Measurements from ENCODE around the gene NLRC5.
"Not testable (repeated sequence)": the region's sequence is repeated elsewhere in the genome, so short reads cannot be mapped to it uniquely, and the experiment has no call there.

NLRC5 gene

DNA sequence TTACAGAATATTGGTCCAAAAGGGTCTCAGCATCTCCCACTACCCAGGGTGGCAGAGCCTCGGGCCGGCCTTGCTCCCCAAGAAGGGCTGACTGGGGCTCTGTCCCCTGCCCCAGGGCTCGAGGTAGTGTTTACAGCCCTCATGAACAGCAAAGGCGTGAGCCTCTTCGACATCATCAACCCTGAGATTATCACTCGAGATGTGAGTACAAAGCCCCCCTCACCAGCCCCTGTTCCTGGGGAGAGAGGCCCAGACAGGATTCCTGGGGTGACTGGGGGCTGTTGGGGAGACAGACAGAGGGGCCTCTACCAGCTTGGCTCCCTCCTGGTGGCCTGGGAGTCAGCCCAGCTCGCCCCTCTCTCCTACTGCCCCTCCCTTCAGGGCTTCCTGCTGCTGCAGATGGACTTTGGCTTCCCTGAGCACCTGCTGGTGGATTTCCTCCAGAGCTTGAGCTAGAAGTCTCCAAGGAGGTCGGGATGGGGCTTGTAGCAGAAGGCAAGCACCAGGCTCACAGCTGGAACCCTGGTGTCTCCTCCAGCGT is 6.1 kb upstream of the NLRC5 start:
- TF ChIP-seq, protein P1, sequence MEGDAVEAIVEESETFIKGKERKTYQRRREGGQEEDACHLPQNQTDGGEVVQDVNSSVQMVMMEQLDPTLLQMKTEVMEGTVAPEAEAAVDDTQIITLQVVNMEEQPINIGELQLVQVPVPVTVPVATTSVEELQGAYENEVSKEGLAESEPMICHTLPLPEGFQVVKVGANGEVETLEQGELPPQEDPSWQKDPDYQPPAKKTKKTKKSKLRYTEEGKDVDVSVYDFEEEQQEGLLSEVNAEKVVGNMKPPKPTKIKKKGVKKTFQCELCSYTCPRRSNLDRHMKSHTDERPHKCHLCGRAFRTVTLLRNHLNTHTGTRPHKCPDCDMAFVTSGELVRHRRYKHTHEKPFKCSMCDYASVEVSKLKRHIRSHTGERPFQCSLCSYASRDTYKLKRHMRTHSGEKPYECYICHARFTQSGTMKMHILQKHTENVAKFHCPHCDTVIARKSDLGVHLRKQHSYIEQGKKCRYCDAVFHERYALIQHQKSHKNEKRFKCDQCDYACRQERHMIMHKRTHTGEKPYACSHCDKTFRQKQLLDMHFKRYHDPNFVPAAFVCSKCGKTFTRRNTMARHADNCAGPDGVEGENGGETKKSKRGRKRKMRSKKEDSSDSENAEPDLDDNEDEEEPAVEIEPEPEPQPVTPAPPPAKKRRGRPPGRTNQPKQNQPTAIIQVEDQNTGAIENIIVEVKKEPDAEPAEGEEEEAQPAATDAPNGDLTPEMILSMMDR (IDR thresholded peaks at IDR 0.05; ENCODE audit: insufficient read depth, low read depth, low read length, missing control alignments): no peak
- no peak for DNase-seq (ENCODE audit: low read depth)

DNA sequence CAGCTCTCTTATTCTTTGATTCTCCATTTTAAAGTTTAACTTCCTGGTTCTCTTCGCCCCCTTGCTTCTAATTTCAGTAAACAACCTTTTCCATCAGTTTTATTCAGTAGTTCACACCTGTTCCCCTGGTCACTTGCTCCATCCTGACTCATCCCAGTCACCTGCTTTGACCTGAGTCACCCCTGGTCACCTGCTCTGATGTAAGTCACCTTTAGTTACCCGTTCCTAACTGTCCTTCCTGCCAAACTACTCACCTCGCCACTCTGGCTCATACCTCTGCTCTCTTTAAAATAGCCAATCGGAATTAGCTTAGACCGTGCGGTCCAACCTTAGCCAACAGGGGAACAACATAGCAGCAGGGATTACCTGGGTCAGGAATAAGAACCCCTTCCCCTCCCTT is 4.7 kb upstream of the NLRC5 start:
- no peak overlapping the region for H3K4me3 ChIP-seq (ENCODE audit: low read depth, low read length)
- TF ChIP-seq, protein P1 (IDR thresholded peaks at IDR 0.05; ENCODE audit: insufficient read depth, low read depth, low read length, missing control alignments): no peak
- no peak for DNase-seq (ENCODE audit: low read depth)

More for the DNA sequence above, 6.1 kb upstream of the NLRC5 start:
- H3K4me3 ChIP-seq (ENCODE audit: low read depth, low read length): no peak overlapping the region

DNA sequence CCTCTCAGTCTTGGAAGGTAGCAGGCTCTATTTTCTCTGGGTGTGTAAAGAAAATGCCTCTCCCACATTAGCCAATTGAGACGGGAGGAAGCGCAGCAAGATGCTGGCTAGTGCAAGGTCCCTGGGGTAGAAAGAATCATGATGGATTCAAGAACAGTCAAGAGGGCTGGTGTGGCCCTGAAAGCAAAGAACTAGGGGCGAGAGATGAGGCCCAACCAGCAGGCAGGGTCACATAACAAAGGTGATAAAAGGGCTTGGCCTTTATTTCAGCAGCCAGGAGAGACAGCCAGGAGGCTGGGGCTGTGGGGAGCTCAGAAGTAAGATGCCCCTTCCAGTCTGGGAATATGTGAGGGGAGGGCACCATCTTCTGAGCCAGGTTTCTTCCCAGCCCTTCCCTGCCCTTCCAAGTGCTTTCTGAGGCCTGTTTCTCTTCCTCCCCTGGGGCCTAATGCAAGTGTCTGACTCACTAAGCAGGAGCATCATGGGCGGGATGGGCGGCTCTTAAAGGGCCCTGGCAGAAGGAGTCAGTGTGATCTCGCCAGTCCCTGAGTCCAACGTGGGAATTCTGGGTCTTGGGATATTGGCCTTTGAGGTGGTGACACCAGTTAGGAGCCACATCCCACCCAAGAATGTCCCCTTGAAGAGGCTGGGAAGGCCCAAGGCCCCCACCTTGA is 3.9 kb upstream of the NLRC5 start:
- no peak overlapping the region for H3K4me3 ChIP-seq (ENCODE audit: low read depth, low read length)
- no peak for DNase-seq (ENCODE audit: low read depth)
- TF ChIP-seq, protein P1 (IDR thresholded peaks at IDR 0.05; ENCODE audit: insufficient read depth, low read depth, low read length, missing control alignments): no peak

DNA sequence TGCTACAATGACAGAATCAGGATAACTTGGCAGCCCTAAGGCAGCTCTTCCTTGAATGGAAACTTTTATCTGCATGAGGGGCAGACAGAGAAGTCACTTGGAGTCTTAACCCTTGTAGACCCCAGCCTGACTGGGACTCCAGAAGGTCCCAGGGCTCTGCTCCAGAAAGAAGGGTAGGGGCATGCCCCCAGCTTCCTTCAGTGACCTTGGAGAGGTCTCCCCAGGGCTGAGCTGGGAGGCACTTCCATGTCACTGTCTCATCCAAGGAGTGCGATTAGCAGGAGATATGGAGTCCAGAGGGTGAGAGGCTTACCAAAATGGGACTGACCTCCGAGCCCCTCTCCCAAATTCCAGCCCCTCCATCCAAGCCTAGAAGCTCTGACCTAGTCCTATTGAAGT is 3.4 kb upstream of the NLRC5 start:
- no peak overlapping the region for H3K4me3 ChIP-seq (ENCODE audit: low read depth, low read length)
- TF ChIP-seq, protein P1 (IDR thresholded peaks at IDR 0.05; ENCODE audit: insufficient read depth, low read depth, low read length, missing control alignments): no peak
- DNase-seq (ENCODE audit: low read depth): no peak

DNA sequence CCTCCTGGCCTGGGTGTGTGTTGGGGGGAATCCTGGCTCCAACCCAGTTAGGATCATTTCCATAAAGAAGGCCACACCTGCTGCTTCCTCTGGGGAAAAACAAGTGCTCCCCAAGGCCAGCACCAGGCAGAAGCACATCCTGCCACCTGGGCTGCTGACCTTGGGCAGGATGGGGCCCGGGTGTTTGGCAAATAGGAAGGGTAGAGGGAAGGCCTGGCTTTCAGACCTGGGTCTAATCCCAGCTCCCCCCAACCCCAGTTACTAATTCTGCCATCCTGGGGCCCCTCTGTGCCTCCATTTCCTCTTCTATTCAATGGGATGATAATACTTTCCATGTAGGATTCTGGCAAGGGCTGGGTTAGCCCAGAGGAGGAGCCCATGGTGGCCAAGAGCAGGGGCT is 3.0 kb upstream of the NLRC5 start:
- no peak overlapping the region for H3K4me3 ChIP-seq (ENCODE audit: low read depth, low read length)
- TF ChIP-seq, protein P1 (IDR thresholded peaks at IDR 0.05; ENCODE audit: insufficient read depth, low read depth, low read length, missing control alignments): no peak
- DNase-seq (ENCODE audit: low read depth): no peak

DNA sequence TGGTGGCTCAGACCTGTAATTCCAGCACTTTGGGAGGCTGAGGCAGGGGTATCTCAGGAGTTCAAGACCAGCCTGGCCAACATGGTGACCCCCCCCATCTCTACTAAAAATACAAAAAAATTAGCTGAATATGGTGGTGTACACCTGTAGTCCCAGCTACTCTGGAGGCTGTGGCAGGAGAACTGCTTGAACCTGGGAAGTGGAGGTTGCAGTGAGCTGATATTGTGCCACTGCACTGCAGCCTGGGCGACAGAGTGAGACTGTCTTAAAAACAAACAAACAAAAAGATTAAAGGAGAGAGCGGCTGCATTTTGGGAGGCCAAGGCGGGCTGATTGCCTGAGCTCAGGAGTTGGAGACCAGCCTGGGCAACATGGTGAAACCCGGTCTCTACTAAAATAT is 2.4 kb upstream of the NLRC5 start:
- H3K4me3 ChIP-seq (ENCODE audit: low read depth, low read length); DNase-seq (ENCODE audit: low read depth): not testable (repeated sequence)

DNA sequence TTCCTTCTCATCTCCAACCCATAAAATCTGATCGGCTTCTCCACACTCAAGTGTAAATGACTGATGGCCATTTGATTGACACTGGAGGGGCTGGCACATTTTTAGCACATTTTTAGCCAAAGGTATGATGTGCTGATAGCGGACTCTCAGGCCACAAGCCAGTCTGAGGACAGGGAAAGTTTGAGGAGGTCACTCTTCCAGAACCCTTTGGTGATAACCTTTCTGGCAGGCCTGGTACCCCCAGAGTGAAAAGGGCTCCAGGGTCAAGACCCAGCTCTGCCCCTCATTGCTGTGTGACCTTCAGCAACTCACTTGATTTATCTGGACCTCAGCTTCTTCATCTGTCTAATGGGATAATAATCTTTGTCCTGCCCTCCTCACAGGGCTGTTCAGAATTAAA is 1.7 kb upstream of the NLRC5 start:
- peak overlapping the region; percentile 96; the same call in 1 of the 2 replicates for H3K4me3 ChIP-seq (ENCODE audit: low read depth, low read length)
- DNase-seq (ENCODE audit: low read depth): no peak
- TF ChIP-seq, protein P1 (IDR thresholded peaks at IDR 0.05; ENCODE audit: insufficient read depth, low read depth, low read length, missing control alignments): no peak
